HG03060 (cell line): Measurements from ENCODE around the gene PIBF1.
"Not testable (repeated sequence)": the region's sequence is repeated elsewhere in the genome, so short reads cannot be mapped to it uniquely, and the experiment has no call there.

Experiments used
- ATAC-seq: cut with Tn5 transposase; IDR thresholded peaks from one replicate; pipeline ENCODE4 v1.9.1; 2021; ENCODE audit warnings: low read depth, moderate number of reproducible peaks; ENCODE audit not compliant: unreplicated experiment

Gene PIBF1

GRCh38 chr13:72891423-72891822 is 109.5 kb downstream of the PIBF1 start:
- no peak for ATAC-seq

DNA sequence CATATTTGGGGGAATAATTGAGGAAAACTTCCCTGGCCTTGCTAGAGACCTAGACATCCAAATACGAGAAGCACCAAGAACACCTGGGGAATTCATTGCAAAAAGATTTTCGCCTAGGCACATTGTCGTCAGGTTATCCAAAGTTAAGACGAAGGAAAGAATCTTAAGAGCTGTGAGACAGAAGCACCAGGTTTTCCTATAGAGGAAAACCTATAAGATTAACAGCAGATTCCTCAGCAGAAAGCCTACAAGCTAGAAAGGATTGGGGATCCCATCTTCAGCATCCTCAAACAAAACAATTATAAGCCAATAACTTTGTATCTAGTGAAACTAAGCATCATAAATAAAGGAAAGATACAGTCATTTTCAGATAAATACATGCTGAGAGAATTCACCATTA is 114.9 kb downstream of the PIBF1 start:
- ATAC-seq, result no peak

GRCh38 chr13:72901546-72901945 is 119.6 kb downstream of the PIBF1 start:
- ATAC-seq, result not testable (repeated sequence)

GRCh38 chr13:72908416-72908815 is 126.5 kb downstream of the PIBF1 start:
- no peak for ATAC-seq

DNA sequence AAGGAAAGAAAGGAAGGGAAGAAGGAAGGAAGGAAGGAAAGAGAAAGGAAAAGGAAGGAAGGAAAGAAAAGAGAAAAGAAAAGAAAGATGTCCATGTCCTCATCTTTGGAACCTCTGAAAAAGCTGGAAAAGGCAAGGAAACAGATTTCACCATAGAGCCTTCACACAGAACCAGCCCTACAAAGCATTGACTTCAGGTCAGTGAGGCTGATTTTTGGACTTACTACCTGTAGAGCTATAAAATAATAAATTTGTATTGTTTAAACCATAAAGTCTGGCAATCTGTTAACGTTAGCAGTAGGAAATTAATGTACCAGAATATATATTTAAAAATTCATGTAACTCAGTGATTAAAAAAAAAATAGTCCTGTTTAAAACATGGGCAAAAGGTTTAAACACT is 130.0 kb downstream of the PIBF1 start:
- no peak for ATAC-seq

DNA sequence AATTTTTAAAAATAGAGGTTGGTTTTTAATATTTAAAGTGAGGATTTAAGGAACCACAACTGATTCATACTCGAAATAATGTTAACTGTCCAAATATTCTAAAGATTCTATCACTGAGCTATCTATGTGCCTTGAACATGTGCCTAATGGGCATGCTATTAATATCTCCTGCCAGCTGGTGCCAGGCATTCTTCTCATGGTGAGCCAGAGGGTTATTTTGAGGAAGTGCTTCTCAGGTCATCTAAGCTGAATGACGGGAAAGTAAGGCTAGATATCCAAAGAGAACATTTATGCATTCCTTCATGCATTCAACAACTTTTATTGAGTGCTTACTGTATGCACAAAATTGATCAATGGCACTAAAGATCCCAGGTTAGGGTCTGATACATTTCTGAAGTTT is 138.2 kb downstream of the PIBF1 start:
- ATAC-seq, result no peak

- no peak for ATAC-seq
Measured at GRCh38 chr13:72931311-72931710, 149.4 kb downstream of the PIBF1 start.

DNA sequence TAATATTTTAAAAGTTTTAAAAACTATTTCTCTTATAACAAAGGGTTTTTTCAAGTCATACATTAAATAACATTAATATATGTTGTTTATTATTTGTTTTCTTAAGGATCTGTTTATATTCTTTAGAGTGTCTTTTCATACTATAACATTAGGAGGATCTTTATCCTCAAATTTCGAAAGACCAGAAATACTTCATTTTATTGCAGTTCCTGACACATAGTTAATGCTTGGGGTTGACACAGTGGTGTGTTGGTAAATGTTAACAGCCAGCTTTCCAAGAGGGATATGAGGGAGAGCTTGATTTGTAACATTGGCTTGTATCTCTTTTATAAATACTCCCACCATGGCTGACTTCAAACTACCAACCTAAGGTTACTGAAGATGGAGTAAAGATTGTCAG is 150.3 kb downstream of the PIBF1 start:
- no peak for ATAC-seq

- not testable (repeated sequence) for ATAC-seq
Measured at GRCh38 chr13:72946267-72946666, 164.3 kb downstream of the PIBF1 start.

DNA sequence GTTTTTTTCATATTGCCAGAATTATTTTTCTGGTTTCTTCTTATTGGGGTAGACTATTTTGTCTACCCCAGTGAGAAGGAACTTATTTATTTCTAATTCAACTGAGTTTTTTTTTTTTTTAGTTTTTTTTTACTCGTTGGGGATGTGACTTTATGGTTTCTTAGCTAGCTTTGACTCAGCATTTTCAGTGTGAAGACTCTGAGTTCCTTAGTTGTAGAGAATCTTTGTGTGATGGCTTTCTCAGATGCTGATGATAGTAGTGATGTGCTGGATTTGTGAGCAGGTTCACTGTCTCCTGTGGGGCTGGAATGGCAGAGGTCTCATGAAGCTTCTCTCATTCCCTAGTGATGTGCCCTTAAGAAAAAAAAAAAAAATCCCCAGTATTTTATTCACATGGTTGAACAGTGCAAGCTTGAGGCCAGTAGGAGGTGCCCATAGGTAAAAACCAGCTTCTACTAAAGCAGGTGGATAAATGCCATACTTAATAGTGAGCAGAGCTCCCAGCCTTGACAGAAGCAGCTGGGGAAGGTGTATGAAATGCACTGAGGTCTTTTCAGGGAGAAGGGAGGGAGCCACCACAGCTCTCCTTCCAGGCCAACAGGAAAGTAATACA is 170.7 kb downstream of the PIBF1 start:
- ATAC-seq, result no peak

DNA sequence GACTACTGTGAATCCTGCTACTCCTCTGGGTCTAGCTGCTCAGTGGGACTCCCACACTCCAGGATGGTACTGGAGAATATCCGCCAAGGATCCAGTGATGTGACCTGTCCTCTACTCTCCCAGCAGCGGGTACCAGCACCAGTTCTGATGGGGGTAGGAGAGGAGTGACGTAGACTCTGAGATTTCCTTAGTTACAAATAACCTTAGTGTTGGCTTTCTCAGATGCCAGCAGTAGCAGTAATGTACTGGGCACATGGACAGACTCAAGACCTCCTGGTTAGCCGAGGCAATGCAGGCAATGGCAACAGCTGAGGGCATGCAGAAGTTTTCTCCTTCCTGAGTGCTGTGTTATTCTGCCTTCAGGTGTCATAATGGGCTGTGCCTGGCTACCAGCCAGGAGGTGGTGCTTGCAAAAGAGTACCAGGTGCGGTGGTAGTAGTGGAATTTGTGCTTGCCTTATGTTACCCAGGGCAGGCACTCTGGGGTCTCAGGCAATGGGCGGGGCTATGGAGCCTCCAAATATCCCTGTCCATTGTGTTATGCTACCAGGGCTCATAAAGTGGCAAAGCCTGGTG is 171.5 kb downstream of the PIBF1 start:
- no peak for ATAC-seq

DNA sequence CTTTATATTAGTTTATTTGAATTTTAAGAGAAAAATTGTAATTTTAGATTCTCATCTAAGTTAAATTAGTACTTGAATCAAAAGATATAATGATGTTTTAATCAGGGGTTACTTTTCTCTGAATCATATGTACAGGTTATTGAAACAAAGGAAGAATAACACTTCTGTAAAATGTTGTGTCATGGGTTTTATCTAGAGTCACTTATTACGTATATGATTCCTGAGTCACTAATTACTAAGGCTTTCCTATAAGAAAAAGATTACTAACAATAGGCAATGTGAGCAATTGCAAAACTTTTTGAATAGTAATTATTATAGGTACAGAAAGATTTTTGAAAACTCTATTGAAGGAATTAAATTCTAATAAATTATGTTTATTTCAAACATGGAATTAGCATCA is 177.7 kb downstream of the PIBF1 start:
- no peak for ATAC-seq

DNA sequence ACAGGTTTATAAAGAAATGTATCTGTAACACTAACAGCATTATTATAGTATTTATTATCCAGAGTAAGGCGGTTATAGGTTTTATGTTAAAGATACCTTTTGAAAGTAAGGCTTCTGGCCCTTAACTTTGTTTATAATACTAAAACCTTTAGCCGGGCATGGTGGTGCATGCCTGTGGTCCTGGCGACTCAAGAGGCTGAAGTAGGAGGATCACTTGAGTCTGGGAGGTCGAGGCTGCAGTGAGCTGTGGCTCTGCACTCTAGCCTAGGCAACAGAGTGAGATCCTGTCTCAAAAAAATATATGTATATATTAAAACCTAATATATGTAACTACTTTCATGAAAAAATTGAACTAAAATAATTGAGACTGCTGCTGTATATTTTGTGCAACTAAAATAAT is 178.2 kb downstream of the PIBF1 start:
- ATAC-seq, result no peak

DNA sequence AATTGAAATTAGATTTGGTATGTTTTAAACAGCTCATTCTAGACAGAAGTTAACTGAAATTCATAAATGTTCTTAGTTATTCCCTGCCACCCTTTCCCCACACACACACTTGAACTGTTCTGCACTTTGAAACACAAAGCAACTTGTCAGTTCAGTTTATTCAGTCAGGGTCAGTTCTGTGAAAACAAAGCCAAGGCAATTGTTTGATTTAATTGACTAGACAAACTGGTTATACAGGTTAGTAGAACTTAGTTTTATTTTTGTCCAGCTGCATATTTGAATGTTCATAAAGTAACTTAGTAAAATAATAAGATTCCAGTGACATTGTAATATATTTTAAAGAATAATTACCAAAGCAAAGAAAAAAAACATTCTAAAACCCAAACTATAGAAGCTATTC is 178.6 kb downstream of the PIBF1 start:
- no peak for ATAC-seq

DNA sequence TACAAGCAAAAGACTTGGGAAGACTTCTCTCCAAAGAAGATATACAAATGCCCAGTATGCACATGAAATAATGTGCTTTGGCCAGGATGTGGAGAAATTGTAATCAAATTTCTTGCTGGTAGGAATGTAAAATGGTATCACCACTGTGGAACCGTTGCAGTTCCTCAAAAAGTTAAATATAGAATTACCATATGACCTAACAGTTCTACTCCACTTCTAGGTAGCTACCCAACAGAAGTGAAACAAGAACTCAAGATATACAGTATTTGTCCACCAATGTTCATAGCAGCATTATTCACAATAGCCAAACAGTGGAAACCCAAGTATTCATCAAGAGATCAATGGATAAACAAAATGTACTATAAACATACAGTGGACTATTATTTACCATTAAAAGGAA is 181.8 kb downstream of the PIBF1 start:
- no peak for ATAC-seq

DNA sequence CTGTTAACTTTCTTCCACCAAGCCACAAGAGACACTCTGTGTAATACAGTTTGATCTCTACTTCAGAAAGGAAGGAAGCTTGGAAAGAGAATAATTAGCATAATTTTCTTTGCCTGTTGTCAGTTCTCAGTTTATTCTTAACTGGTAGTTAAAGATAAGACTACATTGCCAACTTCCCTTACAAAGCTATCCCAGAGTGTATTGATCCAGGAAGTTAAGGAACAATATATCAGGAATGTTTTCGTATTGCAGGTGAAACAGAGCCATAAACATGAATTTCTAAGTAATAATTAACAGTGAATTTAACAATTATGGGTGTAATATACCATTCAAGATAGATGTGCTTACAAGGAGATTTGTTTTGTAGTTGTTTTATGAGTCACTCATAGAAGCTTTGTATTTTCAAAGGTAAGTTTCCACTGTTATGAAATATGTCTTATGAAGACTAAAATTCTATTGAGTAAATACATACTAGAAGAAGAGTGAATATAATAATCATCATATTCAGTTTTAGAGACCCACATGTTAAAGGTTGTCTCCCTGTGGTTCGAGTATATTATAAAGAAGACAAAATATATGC is 188.5 kb downstream of the PIBF1 start:
- no peak for ATAC-seq

GRCh38 chr13:72970956-72971355 is 189.0 kb downstream of the PIBF1 start:
- ATAC-seq, result no peak

- no peak for ATAC-seq
Measured at GRCh38 chr13:72973234-72973633, 191.3 kb downstream of the PIBF1 start.

GRCh38 chr13:72983085-72983768 is 201.3 kb downstream of the PIBF1 start:
- ATAC-seq, result no peak

- no peak for ATAC-seq
Measured at GRCh38 chr13:72985610-72986009, 203.7 kb downstream of the PIBF1 start.

GRCh38 chr13:72986197-72986596 is 204.3 kb downstream of the PIBF1 start:
- ATAC-seq, result no peak

DNA sequence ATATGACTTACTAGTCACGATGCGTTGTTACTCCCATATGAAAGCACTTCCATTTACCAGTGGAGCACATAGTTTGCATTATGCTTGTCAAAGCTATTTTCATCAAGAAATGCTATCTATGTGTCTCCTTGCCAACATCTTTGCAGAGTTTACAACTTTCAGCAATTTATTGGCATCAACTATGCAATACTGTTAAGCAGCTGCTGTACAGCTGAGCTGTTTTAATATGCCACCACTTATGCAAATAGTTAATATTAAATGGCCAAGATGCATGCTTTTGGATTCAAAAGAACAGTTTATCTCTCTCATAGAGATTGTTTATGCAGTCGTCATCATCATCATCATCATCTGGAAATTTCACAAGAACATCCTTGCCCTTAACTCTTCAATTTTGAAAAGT is 209.0 kb downstream of the PIBF1 start:
- no peak for ATAC-seq
